LNCAP (cell line): Measurements from ENCODE around the gene MNAT1.

Experiments
- CTCF ChIP-seq: fragments of 450-650 bp; IDR thresholded peaks from 2 replicates; pipeline ENCODE4 v1.5.1; 2017; ENCODE audit warnings: mild to moderate bottlenecking

The MNAT1 gene

GRCh38 chr14:60999536-60999935, 265.0 kb downstream of the MNAT1 start:
- TF ChIP-seq CTCF = no peak

- TF ChIP-seq CTCF = no peak
Observed at GRCh38 chr14:61003571-61003970, 269.0 kb downstream of the MNAT1 start.

GRCh38 chr14:61019537-61019936, 285.0 kb downstream of the MNAT1 start:
- no peak for TF ChIP-seq CTCF
